Upper lobe of left lung (tissue), 6 donors: ENCODE measurements around the gene TDRD7. TPM values are rescaled to one million over a fixed set of nuclear protein-coding genes. Genes with fewer than 3 reads are reported as not detected.

Experiments
- ATAC-seq, 2 donors: fragments of 200-7000 bp; cut with Tn5 transposase; one replicate each; pipeline ENCODE4 v1.9.1; 2022; ENCODE audit warnings: mild to moderate bottlenecking in 2 of 2, moderate library complexity in 2 of 2; ENCODE audit not compliant: low FRiP score in 2 of 2
- DNase-seq, 2 donors: peaks; one replicate each; pipeline ENCODE4 v3.0.0-alpha.2; 2019 to 2020
- H3K27ac ChIP-seq, 4 donors: fragments of 200-600 bp; sonication (generic); one replicate each; pipeline ENCODE4 v1.5.1; 2016 to 2019
- H3K27me3 ChIP-seq, 4 donors: fragments of 200-600 bp; sonication (generic); one replicate each; pipeline ENCODE4 v1.5.1; 2017 to 2019
- H3K36me3 ChIP-seq, 4 donors: fragments of 200-600 bp; sonication (generic); one replicate each; pipeline ENCODE4 v1.5.1; 2016 to 2019
- H3K4me1 ChIP-seq, 4 donors: fragments of 200-600 bp; sonication (generic); one replicate each; pipeline ENCODE4 v1.5.1; 2018 to 2019
- H3K4me3 ChIP-seq, 4 donors: fragments of 200-600 bp; sonication (generic); one replicate each; pipeline ENCODE4 v1.5.1; 2017 to 2019; ENCODE audit warnings: mild to moderate bottlenecking in 2 of 4, moderate library complexity in 1 of 4
- H3K9me3 ChIP-seq, 4 donors: fragments of 200-600 bp; sonication (generic); one replicate each; pipeline ENCODE4 v1.5.1; 2018 to 2019
- EP300 ChIP-seq, 4 donors: sonication (generic); formaldehyde crosslinking; IDR thresholded peaks; one replicate each; pipeline ENCODE4 v1.5.1; 2017; ENCODE audit warnings: antibody characterized with exemption in 4 of 4, control low read depth in 2 of 4
- POLR2A ChIP-seq, 4 donors: fragments of 450-650 bp; IDR thresholded peaks; one replicate each; pipeline ENCODE4 v1.5.1; 2016 to 2017; ENCODE audit warnings: antibody characterized with exemption in 4 of 4, mild to moderate bottlenecking in 2 of 4
- POLR2AphosphoS5 ChIP-seq, 2 donors: sonication (generic); formaldehyde crosslinking; IDR thresholded peaks; one replicate each; pipeline ENCODE4 v1.5.1; 2017; ENCODE audit warnings: antibody characterized with exemption in 2 of 2
- WGBS, 2 donors: methylation state at CpG; one replicate each; pipeline ENCODE4 v1.1.5; 2017 to 2018; 5-methylcytosine and 5-hydroxymethylcytosine counted together
- total RNA-seq, 6 donors: library from RNA; depleted of rRNA in 4 of 6; stranded (reverse); fragments of >200 nt in 4 of 6; gene quantifications; one replicate each; pipeline versions ENCODE4 v1.1.0 to v1.2.1, GENCODE V29; 2016 to 2021
- TF ChIP-seq, protein P1 (sequence below), 6 experiments: fragments of 450-650 bp in 4 of 6; fragments of 200-600 bp in 2 of 6; sonication (generic) in 2 of 6; IDR thresholded peaks; one replicate each; pipeline ENCODE4 v1.5.1; 2016 to 2019; ENCODE audit warnings: antibody characterized with exemption in 6 of 6
- donor health status: DM: no; HTN: no; CAD: no; lungs with moderate emphysema.
- donor health status: DM: no; HTN: yes; CAD: no; lungs with severe emphysema.

Gene TDRD7
- total RNA-seq, 6 donors from 2014 or later, result 9.0 to 21.0 (median 15.3) TPM

DNA sequence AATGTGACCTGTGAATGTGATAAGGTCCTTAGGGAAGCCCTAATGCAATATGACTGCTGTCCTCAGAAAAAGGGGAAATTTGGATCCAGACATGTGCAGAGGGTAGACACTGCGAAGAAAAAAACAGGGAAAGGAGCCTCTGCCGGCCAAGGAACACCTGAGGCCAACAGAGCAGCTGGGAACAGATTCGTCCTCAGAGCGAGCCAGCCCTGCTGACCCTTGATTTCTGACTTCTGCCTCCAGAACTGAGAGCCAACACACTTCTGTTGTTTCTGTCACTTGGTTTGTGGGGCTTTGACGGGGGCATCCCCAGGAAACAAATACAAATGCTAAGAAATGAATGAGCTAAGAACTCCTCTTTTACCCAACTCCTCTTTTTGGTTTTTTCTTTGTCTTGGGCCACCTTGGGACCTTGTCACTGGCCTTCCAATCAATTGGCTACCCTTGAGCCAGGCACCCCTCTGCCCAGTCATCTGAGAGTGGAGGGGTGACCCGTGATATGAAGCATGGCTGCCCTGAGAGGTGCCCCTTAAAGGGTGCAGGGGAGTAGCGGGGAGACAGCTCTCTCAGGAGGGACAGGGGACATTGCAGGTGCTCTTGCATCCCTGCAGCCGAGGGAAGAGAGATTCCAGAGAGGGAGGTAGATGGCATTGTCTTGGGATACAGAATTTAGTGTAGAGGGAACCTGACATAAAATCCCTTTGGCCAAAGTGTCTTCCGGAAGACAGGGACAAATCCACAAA lies 106.4 kb downstream of the TDRD7 start:
- WGBS, 2 donors, result 76% methylated on average over 9 of the region's 9 CpGs

DNA sequence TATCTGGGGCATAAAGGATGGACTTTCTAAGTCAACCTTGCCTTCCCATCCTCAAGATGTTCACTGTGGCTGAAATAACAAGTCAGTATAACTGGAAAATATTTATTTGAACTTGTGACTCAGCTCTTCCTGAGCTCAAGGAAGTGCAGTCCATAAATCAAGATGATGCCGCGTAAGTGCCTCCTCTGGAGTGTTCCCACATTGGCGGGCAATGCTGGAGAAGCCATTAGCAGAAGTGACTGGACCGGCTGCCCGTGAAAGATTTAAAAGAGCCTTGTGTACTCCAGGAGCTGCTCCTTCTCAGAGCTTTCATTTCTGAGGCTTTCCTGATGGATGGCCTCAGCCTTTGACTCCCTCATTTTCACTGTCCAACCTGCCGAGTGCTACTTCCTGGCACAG lies 107.0 kb downstream of the TDRD7 start:
- H3K27ac ChIP-seq, result peak overlapping the region; percentile 49 to 83 (median 70)
- ATAC-seq (peak; percentile 54 to 66), DNase-seq (peak in 1 of 2 donors; percentile 83)
- TF ChIP-seq, protein P1, sequence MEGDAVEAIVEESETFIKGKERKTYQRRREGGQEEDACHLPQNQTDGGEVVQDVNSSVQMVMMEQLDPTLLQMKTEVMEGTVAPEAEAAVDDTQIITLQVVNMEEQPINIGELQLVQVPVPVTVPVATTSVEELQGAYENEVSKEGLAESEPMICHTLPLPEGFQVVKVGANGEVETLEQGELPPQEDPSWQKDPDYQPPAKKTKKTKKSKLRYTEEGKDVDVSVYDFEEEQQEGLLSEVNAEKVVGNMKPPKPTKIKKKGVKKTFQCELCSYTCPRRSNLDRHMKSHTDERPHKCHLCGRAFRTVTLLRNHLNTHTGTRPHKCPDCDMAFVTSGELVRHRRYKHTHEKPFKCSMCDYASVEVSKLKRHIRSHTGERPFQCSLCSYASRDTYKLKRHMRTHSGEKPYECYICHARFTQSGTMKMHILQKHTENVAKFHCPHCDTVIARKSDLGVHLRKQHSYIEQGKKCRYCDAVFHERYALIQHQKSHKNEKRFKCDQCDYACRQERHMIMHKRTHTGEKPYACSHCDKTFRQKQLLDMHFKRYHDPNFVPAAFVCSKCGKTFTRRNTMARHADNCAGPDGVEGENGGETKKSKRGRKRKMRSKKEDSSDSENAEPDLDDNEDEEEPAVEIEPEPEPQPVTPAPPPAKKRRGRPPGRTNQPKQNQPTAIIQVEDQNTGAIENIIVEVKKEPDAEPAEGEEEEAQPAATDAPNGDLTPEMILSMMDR (IDR thresholded peaks at IDR 0.05), result no peak
- peak; percentile 68 to 71 for TF ChIP-seq POLR2AphosphoS5 (IDR thresholded peaks at IDR 0.05)
- TF ChIP-seq EP300 (IDR thresholded peaks at IDR 0.05), result peak in 1 of 4 donors; percentile 14
- H3K4me1 ChIP-seq, result peaks cover 9 to 25% (median 20%) of the 10 kb centered on the region in 4 donors
- 3 to 16% methylated on average over 6 of the region's 6 CpGs for WGBS, 2 donors
- H3K36me3 ChIP-seq, result no peaks in the 10 kb centered on the region
- no peaks in the 10 kb centered on the region for H3K27me3 ChIP-seq
- no peak overlapping the region for H3K4me3 ChIP-seq
- no peaks in the 10 kb centered on the region for H3K9me3 ChIP-seq

More for the DNA sequence above, 106.4 kb downstream of the TDRD7 start:
- no peak for ATAC-seq
- no peak for DNase-seq
- H3K27me3 ChIP-seq, result no peaks in the 10 kb centered on the region
- H3K9me3 ChIP-seq, result no peaks in the 10 kb centered on the region
- H3K4me1 ChIP-seq, result peaks cover 9 to 25% (median 20%) of the 10 kb centered on the region in 4 donors
- H3K4me3 ChIP-seq, result no peak overlapping the region
- H3K27ac ChIP-seq, result peak overlapping the region; percentile 26 to 83 (median 70)
- no peak for TF ChIP-seq POLR2A (IDR thresholded peaks at IDR 0.05)
- TF ChIP-seq EP300 (IDR thresholded peaks at IDR 0.05), result no peak
- TF ChIP-seq, protein P1 (IDR thresholded peaks at IDR 0.05), result no peak
- TF ChIP-seq POLR2AphosphoS5 (IDR thresholded peaks at IDR 0.05), result no peak
- H3K36me3 ChIP-seq, result no peaks in the 10 kb centered on the region

DNA sequence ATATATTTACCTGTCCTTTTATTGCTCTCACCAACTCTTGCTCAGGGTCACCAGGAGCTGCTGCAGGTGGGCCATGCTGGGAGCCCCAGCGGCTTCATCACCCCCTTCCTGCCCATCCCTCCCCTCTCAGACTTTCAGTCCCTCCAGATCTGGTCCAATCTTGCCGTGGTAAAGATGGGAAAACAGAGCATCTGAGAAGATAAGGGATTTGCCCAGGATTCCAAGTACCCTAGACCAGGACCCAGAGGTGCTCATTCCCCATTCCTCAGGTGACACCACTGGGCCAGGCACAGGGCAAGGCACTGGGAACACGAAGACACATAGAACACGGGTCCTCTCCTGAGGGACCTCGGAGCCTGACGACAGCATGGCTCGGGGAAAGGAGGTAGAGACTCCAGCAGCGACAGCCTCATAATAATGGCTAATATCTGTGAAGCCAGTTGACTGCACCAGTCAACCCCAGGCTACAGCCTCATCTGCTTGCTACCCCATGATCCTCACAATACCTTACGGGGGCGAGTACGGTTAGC lies 107.6 kb downstream of the TDRD7 start:
- TF ChIP-seq EP300 (IDR thresholded peaks at IDR 0.05) (no peak), POLR2A (IDR thresholded peaks at IDR 0.05) (no peak), POLR2AphosphoS5 (IDR thresholded peaks at IDR 0.05) (no peak)
- TF ChIP-seq, protein P1 (IDR thresholded peaks at IDR 0.05), result no peak
- Histone ChIP-seq H3K36me3 (no peaks in the 10 kb centered on the region), H3K4me3 (no peak overlapping the region), H3K27me3 (no peaks in the 10 kb centered on the region), H3K9me3 (no peaks in the 10 kb centered on the region), H3K4me1 (peaks cover 9 to 25% (median 20%) of the 10 kb centered on the region in 4 donors), H3K27ac (peak overlapping the region; percentile 49 to 83 (median 70))
- ATAC-seq (no peak), DNase-seq (no peak)
- WGBS, 2 donors, result 84 to 92% methylated on average over 6 to 11 of the region's 11 CpGs

DNA sequence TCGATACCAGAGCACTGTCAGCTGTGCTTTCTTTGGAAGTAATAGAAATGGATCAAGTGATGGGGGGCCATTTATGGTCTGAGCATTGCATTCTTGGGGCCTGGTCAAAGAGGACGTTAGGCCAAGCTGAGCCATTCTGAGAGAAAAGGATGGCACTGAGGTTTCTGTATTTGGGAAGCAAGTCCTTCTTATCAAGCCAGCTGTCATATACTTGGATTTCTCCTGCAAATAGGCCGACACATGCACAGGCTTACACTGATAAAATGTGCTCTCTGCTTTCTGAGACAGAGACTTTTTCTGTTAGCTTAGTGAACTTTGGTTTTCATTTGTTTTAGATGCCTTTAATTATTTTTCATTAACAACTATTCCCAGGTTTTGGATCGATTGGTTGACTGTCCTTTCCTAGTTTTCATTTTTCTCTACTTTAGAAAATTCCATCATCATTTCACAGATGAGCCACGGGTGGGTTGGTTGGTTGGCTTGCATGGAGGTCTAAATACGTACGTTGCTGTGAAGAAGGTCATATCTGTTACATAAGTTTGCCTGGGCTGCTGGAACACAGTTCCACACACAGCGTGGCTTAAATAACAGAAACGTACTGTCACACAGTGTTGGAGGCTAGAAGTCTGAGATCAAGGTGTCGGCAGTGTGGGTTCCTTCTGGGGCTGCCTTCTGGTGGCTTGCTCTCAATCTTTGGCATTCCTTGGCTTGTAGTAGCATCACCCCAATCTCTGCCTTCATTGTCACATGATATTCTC lies 109.9 kb downstream of the TDRD7 start:
- H3K27ac ChIP-seq, result no peak overlapping the region
- H3K4me1 ChIP-seq, result peaks cover 6 to 25% (median 20%) of the 10 kb centered on the region in 4 donors
- H3K4me3 ChIP-seq, result no peak overlapping the region
- no peaks in the 10 kb centered on the region for H3K9me3 ChIP-seq
- no peak for ATAC-seq
- WGBS, 2 donors, result 92 to 95% methylated on average over 10 of the region's 10 CpGs
- TF ChIP-seq POLR2AphosphoS5 (IDR thresholded peaks at IDR 0.05), result no peak
- no peak for TF ChIP-seq EP300 (IDR thresholded peaks at IDR 0.05)
- TF ChIP-seq, protein P1 (IDR thresholded peaks at IDR 0.05), result no peak
- TF ChIP-seq POLR2A (IDR thresholded peaks at IDR 0.05), result no peak
- H3K27me3 ChIP-seq, result no peaks in the 10 kb centered on the region
- peaks cover 0 to 4% (median 0%) of the 10 kb centered on the region in 4 donors for H3K36me3 ChIP-seq
- no peak for DNase-seq
